NCI-H2107 (cell line): ENCODE data around the gene DAZ1.
"Not testable (repeated sequence)": the region's sequence is repeated elsewhere in the genome, so short reads cannot be mapped to it uniquely, and the experiment has no call there.

Source experiments
- DNase-seq: peaks from one replicate; lab custom pipeline; 2025; lab: John Stamatoyannopoulos, UW

DAZ1 gene, protein sequence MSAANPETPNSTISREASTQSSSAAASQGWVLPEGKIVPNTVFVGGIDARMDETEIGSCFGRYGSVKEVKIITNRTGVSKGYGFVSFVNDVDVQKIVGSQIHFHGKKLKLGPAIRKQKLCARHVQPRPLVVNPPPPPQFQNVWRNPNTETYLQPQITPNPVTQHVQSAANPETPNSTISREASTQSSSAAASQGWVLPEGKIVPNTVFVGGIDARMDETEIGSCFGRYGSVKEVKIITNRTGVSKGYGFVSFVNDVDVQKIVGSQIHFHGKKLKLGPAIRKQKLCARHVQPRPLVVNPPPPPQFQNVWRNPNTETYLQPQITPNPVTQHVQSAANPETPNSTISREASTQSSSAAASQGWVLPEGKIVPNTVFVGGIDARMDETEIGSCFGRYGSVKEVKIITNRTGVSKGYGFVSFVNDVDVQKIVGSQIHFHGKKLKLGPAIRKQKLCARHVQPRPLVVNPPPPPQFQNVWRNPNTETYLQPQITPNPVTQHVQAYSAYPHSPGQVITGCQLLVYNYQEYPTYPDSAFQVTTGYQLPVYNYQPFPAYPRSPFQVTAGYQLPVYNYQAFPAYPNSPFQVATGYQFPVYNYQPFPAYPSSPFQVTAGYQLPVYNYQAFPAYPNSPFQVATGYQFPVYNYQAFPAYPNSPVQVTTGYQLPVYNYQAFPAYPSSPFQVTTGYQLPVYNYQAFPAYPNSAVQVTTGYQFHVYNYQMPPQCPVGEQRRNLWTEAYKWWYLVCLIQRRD

DNA sequence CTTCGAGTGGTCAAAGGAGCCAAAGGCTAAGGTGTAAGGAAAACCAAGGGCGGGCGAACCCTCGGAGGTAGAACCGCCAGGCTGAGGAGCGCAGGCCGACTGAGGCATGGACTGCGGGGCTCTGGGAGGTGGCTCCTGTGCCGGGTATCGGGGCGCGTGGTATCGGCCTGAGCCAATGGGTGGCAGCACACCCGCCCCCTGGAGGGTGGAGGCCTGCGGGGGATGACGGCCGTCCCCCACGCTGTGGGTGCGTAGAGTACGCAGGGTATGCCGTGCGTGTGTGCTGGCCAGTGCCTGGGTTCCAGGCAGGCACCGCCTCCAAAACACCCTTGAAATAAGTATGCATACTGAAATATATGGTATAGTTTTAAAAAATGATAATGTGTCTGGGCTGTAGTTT is at the start of gene DAZ1:
Gene DAZ1, minus strand, starts transcription at position 101 of the 400 bp plus-strand sequence. CDS start 208 bp downstream, outside the sequence.
- DNase-seq: not testable (repeated sequence)

GRCh38 chrY:23219233-23219632 is 20.4 kb upstream of the DAZ1 start, which contains the start of gene DAZ2:
Gene DAZ2, plus strand, starts transcription at chrY:23219533. Its CDS starts 208 bp downstream, at chrY:23219741.
- not testable (repeated sequence) for DNase-seq

- not testable (repeated sequence) for DNase-seq
These were observed 11.9 kb upstream of the DAZ1 start for GRCh38 chrY:23210681-23211080.

DNA sequence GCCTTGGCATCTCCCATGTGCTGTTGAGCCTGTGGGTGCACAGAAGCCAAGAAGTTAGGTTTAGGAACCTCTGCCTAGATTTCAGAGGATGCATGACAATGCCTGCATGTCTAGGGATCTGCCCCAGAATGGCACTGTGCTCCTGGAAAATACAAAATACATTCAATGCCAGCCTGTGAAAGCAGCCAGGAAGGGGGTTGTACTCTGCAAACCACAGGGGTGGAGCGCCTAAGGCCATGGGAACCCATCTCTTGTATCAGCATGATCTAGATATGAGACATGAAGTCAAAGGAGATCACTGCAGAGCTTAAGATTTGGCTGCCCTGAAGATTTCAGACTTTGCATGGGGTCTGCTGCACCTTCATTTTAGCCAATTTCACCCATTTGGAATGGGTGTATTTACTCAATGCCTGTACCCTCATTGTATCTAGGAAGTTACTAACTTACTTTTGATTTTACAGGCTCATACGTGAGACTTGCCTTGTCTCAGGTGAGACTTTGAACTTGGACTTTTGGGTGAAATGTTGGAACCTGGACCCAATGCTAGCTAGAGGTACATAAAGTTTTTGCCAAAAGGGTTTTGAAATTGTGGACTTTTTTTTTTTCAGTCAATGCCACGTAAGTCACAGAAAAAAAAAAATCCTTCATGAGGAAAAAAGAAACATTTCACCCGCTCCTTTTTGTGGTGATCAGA is 11.1 kb upstream of the DAZ1 start:
- DNase-seq: not testable (repeated sequence)

DNA sequence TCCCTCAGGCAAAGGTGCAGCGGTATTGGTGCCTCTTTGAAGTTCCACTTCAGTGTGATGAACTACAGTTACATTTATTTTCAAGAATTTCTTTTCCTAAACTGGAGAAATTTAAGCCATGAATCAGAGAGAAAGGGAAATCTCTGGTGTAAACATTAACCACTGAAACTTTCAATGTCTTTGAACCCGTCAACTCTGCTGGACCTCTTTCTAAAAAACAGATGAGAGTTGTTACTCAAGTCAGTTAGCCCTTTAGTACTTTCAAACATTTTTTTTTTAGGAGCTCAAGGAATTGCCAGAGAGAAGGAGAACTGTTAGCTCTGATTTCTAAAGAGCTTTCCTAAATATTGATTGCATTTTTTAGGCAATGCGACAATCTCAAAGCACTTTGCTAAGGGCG is 8.6 kb upstream of the DAZ1 start:
- not testable (repeated sequence) for DNase-seq
